ENCODE data around the gene RNF145. TPM values are rescaled to one million over a fixed set of nuclear protein-coding genes. Genes with fewer than 3 reads are reported as not detected.

The RNF145 gene
- total RNA-seq, 6 donors from 2014 or later = 130 to 376 (median 232) TPM

DNA sequence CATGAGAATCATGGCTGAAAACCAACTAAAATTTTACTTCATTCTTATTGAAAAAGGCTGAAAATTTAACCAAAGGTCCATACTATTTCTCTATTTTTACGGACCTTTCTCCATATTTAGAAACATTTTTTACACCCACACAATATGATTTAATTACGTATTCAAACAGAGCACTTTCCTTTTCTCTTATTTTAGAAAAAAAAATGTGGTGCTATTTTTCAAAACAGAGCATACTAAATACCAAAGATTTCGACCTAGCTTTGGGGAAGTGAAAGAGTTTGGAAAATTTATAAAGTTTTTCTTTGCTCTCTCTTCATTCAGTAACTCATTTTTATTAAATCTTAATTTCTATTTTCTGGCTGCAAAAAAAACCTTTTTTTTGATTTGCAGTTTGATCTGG is 38.1 kb downstream of the RNF145 start:
- no peak overlapping the region for H3K27ac ChIP-seq
- no peak for DNase-seq
- H3K4me1 ChIP-seq = peaks cover 5 to 28% (median 22%) of the 10 kb centered on the region in 4 donors
- no peak for ATAC-seq (ENCODE audit: low FRiP score in 2 of 2)
- peaks cover 0 to 47% (median 9%) of the 10 kb centered on the region in 4 donors for H3K36me3 ChIP-seq
- H3K4me3 ChIP-seq = no peak overlapping the region
- no peaks in the 10 kb centered on the region for H3K9me3 ChIP-seq
- TF ChIP-seq CTCF (IDR thresholded peaks at IDR 0.05) (no peak), POLR2AphosphoS5 (IDR thresholded peaks at IDR 0.05) (no peak), POLR2A (IDR thresholded peaks at IDR 0.05) (no peak), EP300 (IDR thresholded peaks at IDR 0.05) (no peak)
- H3K27me3 ChIP-seq = no peaks in the 10 kb centered on the region
- WGBS, 2 donors = 69 to 80% methylated on average over 3 of the region's 3 CpGs

- peaks cover 0 to 52% (median 9%) of the 10 kb centered on the region in 4 donors for H3K36me3 ChIP-seq
These were observed 39.3 kb downstream of the RNF145 start for GRCh38 chr5:159170021-159170420.

DNA sequence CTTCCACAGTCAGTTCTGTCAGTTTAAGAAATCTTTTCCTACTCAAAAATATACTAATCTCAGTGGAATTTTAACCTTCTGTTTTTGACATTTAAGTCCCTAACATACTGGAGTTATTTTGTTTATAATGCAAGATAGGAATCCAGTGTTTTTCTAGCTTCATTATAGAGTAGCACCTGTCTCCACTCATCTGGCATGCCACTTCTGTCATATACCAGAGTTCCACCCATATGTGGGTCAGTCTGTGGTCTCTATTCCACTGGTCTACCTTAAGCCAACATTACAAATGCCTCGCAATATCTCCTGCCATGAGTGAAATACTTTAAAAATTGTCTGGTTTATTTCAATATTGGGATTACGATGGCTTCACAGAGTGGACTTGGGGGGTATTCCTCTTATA is 42.9 kb downstream of the RNF145 start:
- H3K4me3 ChIP-seq = no peak overlapping the region
- TF ChIP-seq POLR2A (IDR thresholded peaks at IDR 0.05) = no peak
- DNase-seq = no peak
- peaks cover 0 to 12% (median 0%) of the 10 kb centered on the region in 4 donors for H3K4me1 ChIP-seq
- H3K27ac ChIP-seq = no peak overlapping the region
- 95 to 98% methylated on average over 2 of the region's 2 CpGs for WGBS, 2 donors
- H3K9me3 ChIP-seq = no peaks in the 10 kb centered on the region
- no peak for ATAC-seq (ENCODE audit: low FRiP score in 2 of 2)
- H3K36me3 ChIP-seq = peaks cover 0 to 51% (median 9%) of the 10 kb centered on the region in 4 donors
- H3K27me3 ChIP-seq = no peaks in the 10 kb centered on the region

More at GRCh38 chr5:159170021-159170420, 39.3 kb downstream of the RNF145 start:
- no peak for TF ChIP-seq EP300 (IDR thresholded peaks at IDR 0.05)
- no peak for TF ChIP-seq POLR2AphosphoS5 (IDR thresholded peaks at IDR 0.05)
- TF ChIP-seq CTCF (IDR thresholded peaks at IDR 0.05) = no peak
- no peak for TF ChIP-seq POLR2A (IDR thresholded peaks at IDR 0.05)
- Histone ChIP-seq H3K4me1 (peaks cover 2 to 15% (median 10%) of the 10 kb centered on the region in 4 donors), H3K27me3 (no peaks in the 10 kb centered on the region), H3K9me3 (no peaks in the 10 kb centered on the region), H3K4me3 (no peak overlapping the region), H3K27ac (no peak overlapping the region)
- DNase-seq (no peak), ATAC-seq (ENCODE audit: low FRiP score in 2 of 2) (no peak)

DNA sequence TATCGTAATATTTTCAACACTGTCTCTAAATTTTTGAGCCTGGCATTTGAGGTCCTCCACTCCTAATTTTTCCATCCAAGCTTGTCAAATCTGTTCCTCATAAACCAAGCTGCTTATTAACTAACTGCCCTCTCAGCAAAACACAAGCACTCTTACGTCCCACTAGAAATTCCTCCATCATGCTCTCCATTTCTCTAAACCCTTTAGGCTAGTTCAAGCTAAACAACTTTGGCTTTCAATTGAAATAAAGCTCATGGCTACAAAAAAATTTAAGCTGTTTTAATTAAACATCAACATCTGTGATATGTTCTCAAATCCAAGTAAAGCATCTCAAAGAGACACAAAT is 45.7 kb downstream of the RNF145 start:
- no peak overlapping the region for H3K4me3 ChIP-seq
- peak in 1 of 4 donors; percentile 56 for TF ChIP-seq EP300 (IDR thresholded peaks at IDR 0.05)
- no peak for TF ChIP-seq POLR2A (IDR thresholded peaks at IDR 0.05)
- ATAC-seq (ENCODE audit: low FRiP score in 2 of 2) (peak; percentile 52 to 79), DNase-seq (no peak)
- 65 to 68% methylated on average over 2 of the region's 2 CpGs for WGBS, 2 donors
- H3K27ac ChIP-seq = peak overlapping the region; percentile 14 to 73 (median 33)
- H3K36me3 ChIP-seq = peaks cover 11 to 76% (median 23%) of the 10 kb centered on the region in 4 donors
- no peaks in the 10 kb centered on the region for H3K27me3 ChIP-seq
- peaks cover 0 to 17% (median 2%) of the 10 kb centered on the region in 4 donors for H3K4me1 ChIP-seq
- H3K9me3 ChIP-seq = no peaks in the 10 kb centered on the region

DNA sequence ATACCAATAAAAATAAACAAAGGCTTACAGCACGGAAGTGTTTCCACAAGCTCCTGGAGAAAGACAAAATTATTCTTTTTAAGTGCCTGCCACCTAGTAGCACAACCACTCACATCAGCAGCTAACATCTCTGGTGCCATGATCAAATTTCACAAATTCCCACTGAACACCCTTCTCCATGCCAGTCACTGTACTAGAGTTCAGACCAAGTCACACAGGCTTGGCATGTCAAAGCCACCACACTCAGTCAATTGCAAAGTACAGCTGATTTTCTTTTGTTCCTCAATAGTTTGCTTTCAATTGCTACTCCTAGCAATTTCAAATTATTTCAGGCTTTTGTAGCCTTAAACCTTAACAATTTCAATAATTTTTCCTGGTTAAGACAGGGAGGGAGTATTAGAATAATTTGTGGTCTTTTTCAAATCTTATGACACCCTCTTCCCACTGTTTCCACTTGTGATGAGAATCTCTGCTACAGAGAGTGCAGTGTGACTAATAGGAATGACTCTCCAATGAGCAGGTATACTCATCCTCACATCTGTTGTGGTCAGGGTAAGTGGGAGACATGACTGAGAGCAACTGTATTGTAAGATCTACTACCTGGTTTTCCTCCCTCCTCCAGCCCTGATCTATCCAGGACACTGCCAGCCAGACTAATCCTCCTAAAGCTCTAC is 46.2 kb downstream of the RNF145 start:
- H3K9me3 ChIP-seq = no peaks in the 10 kb centered on the region
- TF ChIP-seq CTCF (IDR thresholded peaks at IDR 0.05) = no peak
- no peak for TF ChIP-seq POLR2AphosphoS5 (IDR thresholded peaks at IDR 0.05)
- TF ChIP-seq POLR2A (IDR thresholded peaks at IDR 0.05) = peak in 1 of 4 donors; percentile 32
- TF ChIP-seq EP300 (IDR thresholded peaks at IDR 0.05) = no peak
- H3K27me3 ChIP-seq = no peaks in the 10 kb centered on the region
- ATAC-seq (ENCODE audit: low FRiP score in 2 of 2) (peak; percentile 46 to 80), DNase-seq (no peak)
- 59 to 65% methylated on average over 1 of the region's 1 CpG for WGBS, 2 donors
- H3K4me1 ChIP-seq = peaks cover 0 to 19% (median 4%) of the 10 kb centered on the region in 4 donors
- H3K4me3 ChIP-seq = no peak overlapping the region
- peaks cover 11 to 76% (median 25%) of the 10 kb centered on the region in 4 donors for H3K36me3 ChIP-seq
- H3K27ac ChIP-seq = peak overlapping the region; percentile 14 to 73 (median 39)
